Measurements from ENCODE around the gene MCAT. TPM values are rescaled to one million over a fixed set of nuclear protein-coding genes. Genes with fewer than 3 reads are reported as not detected.
"Not testable (repeated sequence)": the region's sequence is repeated elsewhere in the genome, so short reads cannot be mapped to it uniquely, and the experiment has no call there.

The MCAT gene
- total RNA-seq, 1 donor from 2014 or later, result 16.6 TPM

- no peaks in the 10 kb centered on the region for H3K36me3 Mint-ChIP-seq (ENCODE audit: unreplicated experiment)
- no peaks in the 10 kb centered on the region for H3K27me3 Mint-ChIP-seq (ENCODE audit: unreplicated experiment)
- DNase-seq (ENCODE audit: extremely low spot score, unreplicated experiment), result no peak
These were observed 4.6 kb upstream of the MCAT start for GRCh38 chr22:43147821-43148220.

GRCh38 chr22:43146332-43146731 lies 3.1 kb upstream of the MCAT start:
- not testable (repeated sequence) for H3K27ac Mint-ChIP-seq (ENCODE audit: unreplicated experiment); H3K27me3 Mint-ChIP-seq (ENCODE audit: unreplicated experiment); H3K36me3 Mint-ChIP-seq (ENCODE audit: unreplicated experiment); DNase-seq (ENCODE audit: extremely low spot score, unreplicated experiment); H3K4me3 Mint-ChIP-seq (ENCODE audit: unreplicated experiment); H3K9me3 Mint-ChIP-seq (ENCODE audit: unreplicated experiment)
- H3K4me1 Mint-ChIP-seq (ENCODE audit: unreplicated experiment), result peaks cover 26% of the 10 kb centered on the region

More at GRCh38 chr22:43147821-43148220, 4.6 kb upstream of the MCAT start:
- no peak for TF ChIP-seq CTCF (IDR thresholded peaks at IDR 0.05)
- Mint-ChIP-seq H3K9me3 (ENCODE audit: unreplicated experiment) (no peaks in the 10 kb centered on the region), H3K4me1 (ENCODE audit: unreplicated experiment) (peaks cover 28% of the 10 kb centered on the region), H3K4me3 (ENCODE audit: unreplicated experiment) (no peak overlapping the region), H3K27ac (ENCODE audit: unreplicated experiment) (no peak overlapping the region)

GRCh38 chr22:43145371-43145770 lies 2.2 kb upstream of the MCAT start:
- not testable (repeated sequence) for DNase-seq (ENCODE audit: extremely low spot score, unreplicated experiment); H3K36me3 Mint-ChIP-seq (ENCODE audit: unreplicated experiment); H3K4me3 Mint-ChIP-seq (ENCODE audit: unreplicated experiment); H3K27ac Mint-ChIP-seq (ENCODE audit: unreplicated experiment); H3K9me3 Mint-ChIP-seq (ENCODE audit: unreplicated experiment); H3K27me3 Mint-ChIP-seq (ENCODE audit: unreplicated experiment)
- H3K4me1 Mint-ChIP-seq (ENCODE audit: unreplicated experiment), result peaks cover 20% of the 10 kb centered on the region

- Mint-ChIP-seq H3K9me3 (ENCODE audit: unreplicated experiment) (no peaks in the 10 kb centered on the region), H3K27me3 (ENCODE audit: unreplicated experiment) (no peaks in the 10 kb centered on the region), H3K27ac (ENCODE audit: unreplicated experiment) (no peak overlapping the region), H3K4me3 (ENCODE audit: unreplicated experiment) (no peak overlapping the region), H3K36me3 (ENCODE audit: unreplicated experiment) (peaks cover 6% of the 10 kb centered on the region), H3K4me1 (ENCODE audit: unreplicated experiment) (peaks cover 20% of the 10 kb centered on the region)
- DNase-seq (ENCODE audit: extremely low spot score, unreplicated experiment), result no peak
- no peak for TF ChIP-seq CTCF (IDR thresholded peaks at IDR 0.05)
These were observed 1.8 kb upstream of the MCAT start for GRCh38 chr22:43144949-43145348.

- H3K4me3 Mint-ChIP-seq (ENCODE audit: unreplicated experiment), result no peak overlapping the region
- no peak for TF ChIP-seq CTCF (IDR thresholded peaks at IDR 0.05)
- H3K27me3 Mint-ChIP-seq (ENCODE audit: unreplicated experiment), result no peaks in the 10 kb centered on the region
- H3K36me3 Mint-ChIP-seq (ENCODE audit: unreplicated experiment), result peaks cover 31% of the 10 kb centered on the region
- DNase-seq (ENCODE audit: extremely low spot score, unreplicated experiment), result no peak
- peaks cover 1% of the 10 kb centered on the region for H3K4me1 Mint-ChIP-seq (ENCODE audit: unreplicated experiment)
- no peak overlapping the region for H3K27ac Mint-ChIP-seq (ENCODE audit: unreplicated experiment)
- no peaks in the 10 kb centered on the region for H3K9me3 Mint-ChIP-seq (ENCODE audit: unreplicated experiment)
These were observed 6.4 kb downstream of the MCAT start for GRCh38 chr22:43136801-43137200.

GRCh38 chr22:43136255-43136654 lies 6.9 kb downstream of the MCAT start:
- no peak for DNase-seq (ENCODE audit: extremely low spot score, unreplicated experiment)
- Mint-ChIP-seq H3K4me1 (ENCODE audit: unreplicated experiment) (no peaks in the 10 kb centered on the region), H3K9me3 (ENCODE audit: unreplicated experiment) (no peaks in the 10 kb centered on the region), H3K4me3 (ENCODE audit: unreplicated experiment) (no peak overlapping the region), H3K27ac (ENCODE audit: unreplicated experiment) (no peak overlapping the region), H3K36me3 (ENCODE audit: unreplicated experiment) (peaks cover 31% of the 10 kb centered on the region), H3K27me3 (ENCODE audit: unreplicated experiment) (no peaks in the 10 kb centered on the region)
- TF ChIP-seq CTCF (IDR thresholded peaks at IDR 0.05), result peak; percentile 59
